Activated CD4-positive, alpha-beta T cell treated with anti-CD3 and anti-CD28 coated beads for 36 hours (primary cell): ENCODE data around the gene NAIF1. TPM values are rescaled to one million over a fixed set of nuclear protein-coding genes. Genes with fewer than 3 reads are reported as not detected.
A peak's percentile ranks its signal among the peaks of the same experiment; 100 is the strongest.

ENCODE experiments used
- ATAC-seq: fragments of 200-7000 bp; cut with Tn5 transposase; one replicate; pipeline ENCODE4 v1.10.0; 2021; ENCODE audit warnings: mild to moderate bottlenecking, moderate library complexity
- CTCF ChIA-PET: fragments of 350-600 bp; sonication (Branson Sonifier 250); formaldehyde crosslinking; loops from one replicate; lab custom pipeline; 2021; ENCODE audit warnings: antibody characterized with exemption; lab: Charles Lee
- POLR2A ChIA-PET: fragments of 350-600 bp; sonication (Branson Sonifier 250); formaldehyde crosslinking; loops from one replicate; lab custom pipeline; 2021; ENCODE audit warnings: antibody characterized with exemption, inconsistent platforms; lab: Charles Lee
- DNase-seq: peaks from one replicate; pipeline ENCODE4 v3.0.0-alpha.2; 2020
- H3K27ac Mint-ChIP-seq: one replicate; pipeline ENCODE4 v1.8.0; 2021; ENCODE audit warnings: mixed read lengths
- H3K27me3 Mint-ChIP-seq: one replicate; pipeline ENCODE4 v1.8.0; 2021; ENCODE audit warnings: mixed read lengths
- H3K36me3 Mint-ChIP-seq: one replicate; pipeline ENCODE4 v1.8.0; 2021; ENCODE audit warnings: low read depth, mixed read lengths
- H3K4me1 Mint-ChIP-seq: one replicate; pipeline ENCODE4 v1.8.0; 2021; ENCODE audit warnings: mixed read lengths
- H3K4me3 Mint-ChIP-seq: one replicate; pipeline ENCODE4 v1.8.0; 2021; ENCODE audit warnings: mild to moderate bottlenecking, moderate library complexity, mixed read lengths
- H3K9me3 Mint-ChIP-seq: one replicate; pipeline ENCODE4 v1.8.0; 2021; ENCODE audit warnings: low read depth, mixed read lengths
- intact Hi-C, 2 experiments: fragments of 100-400 bp; cut with DNase I in 1 of 2; cut with micrococcal nuclease in 1 of 2; formaldehyde crosslinking; loops; one replicate each; pipeline versions ENCODE4 v1.14.2 to v1.15.1; 2022 to 2024; cut with DNase I, micrococcal nuclease
- total RNA-seq, 2 experiments: library from RNA; stranded (reverse); gene quantifications; one replicate each; pipeline ENCODE4 v1.2.3, GENCODE V29; 2021

NAIF1 gene
- total RNA-seq, 2 experiments from 2014 or later, result 11.3 to 13.7 TPM

DNA sequence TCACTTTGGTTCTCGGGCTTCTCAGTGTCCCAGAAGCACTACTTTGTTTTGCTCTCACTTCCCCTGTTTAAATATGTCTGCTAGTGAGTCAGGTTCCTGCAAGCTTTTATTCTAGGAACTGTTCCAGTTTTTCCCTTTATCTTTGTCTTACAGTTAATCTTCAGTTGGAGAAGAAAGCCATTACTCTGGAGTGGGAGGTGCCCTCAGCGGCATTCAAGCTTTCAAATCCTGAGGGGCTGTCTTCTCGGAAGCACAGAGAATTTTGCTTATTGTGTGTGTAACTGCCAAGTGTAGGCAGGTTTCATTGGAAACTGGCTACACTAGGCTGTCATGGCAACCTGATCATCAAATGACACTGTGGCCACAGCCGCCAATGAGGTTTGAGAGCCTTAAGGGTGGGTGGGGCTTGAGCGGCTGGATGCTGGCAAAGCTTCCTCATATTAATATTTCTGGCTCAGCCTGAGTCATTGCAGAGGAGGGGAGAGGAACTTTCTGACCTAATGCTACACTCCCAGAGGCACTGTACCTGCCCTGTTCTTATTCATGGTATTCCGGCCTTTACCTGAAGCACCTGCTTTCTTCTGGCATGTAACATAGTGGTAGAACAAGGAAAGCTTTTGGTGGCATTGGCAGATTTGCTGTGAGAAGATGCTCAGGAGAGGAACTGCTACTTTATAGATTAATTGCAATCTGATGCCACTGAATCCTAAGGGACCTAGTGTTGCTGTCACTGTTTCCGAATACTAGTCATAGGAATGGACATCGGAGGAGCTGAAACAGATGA lies 27.2 kb upstream of the NAIF1 start:
- peak overlapping the region; percentile 61 for H3K4me3 Mint-ChIP-seq
- peak overlapping the region; percentile 97 for H3K27ac Mint-ChIP-seq
- H3K9me3 Mint-ChIP-seq, result no peaks in the 10 kb centered on the region
- no peaks in the 10 kb centered on the region for H3K27me3 Mint-ChIP-seq
- intact Hi-C loops, result loop anchor here (1.0 to 5.0 kb wide), 7 partner anchors 22 to 152 kb away; partner anchors contain the start of gene NAIF1 (in 1 of the 2)
- DNase-seq (peak; percentile 93), ATAC-seq (peak; percentile 94)
- peaks cover 9% of the 10 kb centered on the region for H3K36me3 Mint-ChIP-seq
- POLR2A ChIA-PET, result interaction anchor here (1.0 to 1.2 kb wide), 2 partner anchors 22 to 26 kb away, joined by 5 to 10 read pairs; partner anchors contain the start of genes NAIF1 and SLC25A25
- CTCF ChIA-PET, result interaction anchor here (0.6 to 3.2 kb wide), 14 partner anchors 11 to 554 kb away, joined by 3 to 20 read pairs (median 3); partner anchors contain the start of gene NAIF1
- H3K4me1 Mint-ChIP-seq, result peaks cover 84% of the 10 kb centered on the region

DNA sequence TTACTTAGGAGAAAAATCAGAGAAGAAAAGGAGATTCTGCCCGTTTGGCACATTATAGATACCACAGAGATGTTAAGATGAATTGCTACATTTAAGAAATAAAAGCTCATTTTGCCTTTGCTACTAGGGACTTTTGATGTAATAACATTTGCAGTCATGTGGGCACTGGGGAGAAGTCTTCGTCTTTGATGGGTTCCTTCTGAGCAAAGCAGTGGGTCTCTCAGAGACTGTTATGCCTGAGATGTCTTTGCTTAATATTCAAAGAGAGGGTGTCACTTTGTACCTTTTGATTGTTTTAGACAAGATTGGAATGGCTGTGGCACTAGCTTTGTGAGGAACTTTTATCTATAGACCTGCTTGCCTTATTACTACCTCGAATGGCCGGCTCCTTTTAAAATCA lies 25.9 kb upstream of the NAIF1 start:
- ChIA-PET CTCF (interaction anchor here (0.7 to 3.2 kb wide), 16 partner anchors 9 to 163 kb away, joined by 3 to 20 read pairs (median 4); partner anchors contain the start of genes EEIG1, NAIF1 and PIP5KL1), POLR2A (no interaction called here)
- intact Hi-C loops, result loop anchor here in 1 of 2 experiments (5.0 kb wide), 2 partner anchors 136 to 151 kb away; no protein-coding TSS in a partner anchor
- H3K27me3 Mint-ChIP-seq, result no peaks in the 10 kb centered on the region
- H3K36me3 Mint-ChIP-seq, result peaks cover 9% of the 10 kb centered on the region
- DNase-seq (no peak), ATAC-seq (no peak)
- H3K27ac Mint-ChIP-seq, result peak overlapping the region; percentile 97
- H3K4me1 Mint-ChIP-seq, result peaks cover 80% of the 10 kb centered on the region
- H3K9me3 Mint-ChIP-seq, result no peaks in the 10 kb centered on the region
- H3K4me3 Mint-ChIP-seq, result peak overlapping the region; percentile 61

DNA sequence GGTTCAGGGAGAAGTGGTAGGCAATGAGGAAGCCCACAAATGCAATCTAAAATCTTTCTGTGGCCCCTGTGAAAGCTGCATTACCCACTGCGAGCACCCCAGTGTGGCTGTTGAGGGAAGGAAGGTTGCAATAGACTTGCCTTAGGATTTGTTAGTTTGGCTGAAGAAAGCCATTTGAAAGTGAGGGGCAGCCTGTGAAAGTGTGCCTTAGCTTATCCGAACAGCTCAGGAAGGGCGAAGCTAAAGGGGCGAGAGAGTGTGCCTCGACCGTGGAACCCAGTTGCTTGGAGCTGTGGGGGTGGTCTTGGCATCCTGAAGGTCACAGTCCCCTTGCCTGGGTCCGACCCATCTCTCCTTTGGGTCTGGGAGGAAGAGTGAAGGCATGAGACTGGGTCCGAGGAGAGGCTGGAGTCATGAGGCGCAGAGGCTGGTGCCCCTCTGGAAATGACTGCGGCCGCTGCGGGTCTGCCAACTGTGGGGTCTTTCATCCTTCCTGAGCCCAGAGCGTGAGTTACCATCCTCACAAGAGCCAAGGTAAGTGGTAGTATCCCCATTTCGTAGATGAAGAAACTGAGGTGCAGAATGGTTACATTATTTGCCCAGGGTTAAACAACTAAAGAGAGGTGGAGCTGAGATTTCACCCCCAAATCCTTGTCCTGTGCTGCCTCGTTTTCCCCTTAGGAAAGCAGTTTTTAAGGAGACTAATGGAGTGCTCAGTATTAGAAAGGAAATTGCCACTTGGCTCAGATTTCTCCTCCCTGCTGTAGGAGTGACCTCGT lies 25.3 kb upstream of the NAIF1 start:
- H3K4me3 Mint-ChIP-seq, result no peak overlapping the region
- peaks cover 80% of the 10 kb centered on the region for H3K4me1 Mint-ChIP-seq

DNA sequence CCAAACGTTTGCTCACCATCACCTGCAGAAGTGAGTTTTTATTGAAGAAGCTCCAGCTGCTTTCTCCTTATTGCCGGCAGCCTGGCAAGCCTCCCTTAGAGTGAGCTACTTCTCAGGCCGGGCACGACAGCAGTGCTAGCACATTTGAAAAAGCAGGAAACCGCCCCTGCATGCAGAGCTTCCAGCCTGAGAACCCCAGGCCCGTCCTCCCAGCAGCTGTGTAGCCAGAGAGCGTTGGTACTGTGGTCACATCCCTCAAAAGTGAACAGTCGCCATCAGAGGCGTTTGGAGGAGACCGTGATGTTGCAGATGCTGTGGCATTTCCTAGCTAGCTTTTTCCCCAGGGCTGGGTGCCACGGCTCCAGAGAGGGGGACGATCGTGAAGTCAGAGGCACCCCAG lies 24.5 kb upstream of the NAIF1 start:
- CTCF ChIA-PET, result interaction anchor here (0.8 to 2.7 kb wide), 6 partner anchors 10 to 161 kb away, joined by 3 to 14 read pairs (median 4); partner anchors contain the start of gene PIP5KL1
- Mint-ChIP-seq H3K9me3 (no peaks in the 10 kb centered on the region), H3K27me3 (no peaks in the 10 kb centered on the region), H3K4me3 (no peak overlapping the region), H3K4me1 (peaks cover 74% of the 10 kb centered on the region), H3K27ac (peak overlapping the region; percentile 97), H3K36me3 (peaks cover 15% of the 10 kb centered on the region)
- no peak for ATAC-seq
- intact Hi-C loops, result loop anchor here in 1 of 2 experiments (5.0 kb wide), 2 partner anchors 134 to 149 kb away; no protein-coding TSS in a partner anchor
- DNase-seq, result no peak
- POLR2A ChIA-PET, result interaction anchor here (0.5 to 1.1 kb wide), 5 partner anchors 9 to 320 kb away, joined by 3 to 12 read pairs (median 3); no protein-coding TSS in a partner anchor

More for the DNA sequence above, 25.3 kb upstream of the NAIF1 start:
- intact Hi-C loops, result loop anchor here in 1 of 2 experiments (5.0 kb wide), 2 partner anchors 135 to 150 kb away; no protein-coding TSS in a partner anchor
- Mint-ChIP-seq H3K27ac (peak overlapping the region; percentile 97), H3K27me3 (no peaks in the 10 kb centered on the region), H3K36me3 (peaks cover 14% of the 10 kb centered on the region), H3K9me3 (no peaks in the 10 kb centered on the region)
- DNase-seq (no peak), ATAC-seq (no peak)
- CTCF ChIA-PET, result interaction anchor here (1.0 to 3.2 kb wide), 15 partner anchors 10 to 162 kb away, joined by 3 to 20 read pairs (median 4); partner anchors contain the start of genes EEIG1, NAIF1 and PIP5KL1
- POLR2A ChIA-PET, result interaction anchor here (1.1 kb wide), 1 partner anchor 8 kb away, joined by 3 read pairs; no protein-coding TSS in a partner anchor

DNA sequence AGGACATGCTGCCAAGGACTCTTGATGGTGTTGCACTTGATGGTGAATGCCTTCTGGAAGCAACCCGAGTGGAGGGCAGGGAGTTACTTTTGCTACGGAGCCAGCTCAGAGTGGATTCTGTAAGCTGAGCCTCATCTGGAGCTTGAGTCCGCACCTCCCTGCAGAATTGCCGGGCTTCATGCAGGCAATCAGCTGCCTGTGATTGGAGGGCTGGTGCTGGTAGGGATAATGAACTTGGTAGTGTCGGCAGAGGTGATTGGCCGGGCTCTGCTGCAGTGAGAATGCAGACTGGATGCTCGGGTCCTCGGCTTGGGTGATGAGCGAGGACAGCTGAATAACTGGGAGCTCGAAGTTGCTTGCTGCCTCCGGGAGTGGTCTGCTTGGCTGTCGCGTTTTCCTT lies 24.0 kb upstream of the NAIF1 start:
- Mint-ChIP-seq H3K27me3 (no peaks in the 10 kb centered on the region), H3K36me3 (peaks cover 15% of the 10 kb centered on the region), H3K9me3 (no peaks in the 10 kb centered on the region), H3K4me1 (peaks cover 71% of the 10 kb centered on the region), H3K27ac (no peak overlapping the region), H3K4me3 (no peak overlapping the region)
- ChIA-PET CTCF (interaction anchor here (0.8 to 2.7 kb wide), 4 partner anchors 9 to 149 kb away, joined by 3 to 14 read pairs (median 4); no protein-coding TSS in a partner anchor), POLR2A (interaction anchor here (0.5 to 1.1 kb wide), 5 partner anchors 9 to 320 kb away, joined by 3 to 12 read pairs (median 3); no protein-coding TSS in a partner anchor)
- ATAC-seq (no peak), DNase-seq (no peak)
- intact Hi-C loops, result loop anchor here in 1 of 2 experiments (5.0 kb wide), 2 partner anchors 134 to 149 kb away; no protein-coding TSS in a partner anchor

DNA sequence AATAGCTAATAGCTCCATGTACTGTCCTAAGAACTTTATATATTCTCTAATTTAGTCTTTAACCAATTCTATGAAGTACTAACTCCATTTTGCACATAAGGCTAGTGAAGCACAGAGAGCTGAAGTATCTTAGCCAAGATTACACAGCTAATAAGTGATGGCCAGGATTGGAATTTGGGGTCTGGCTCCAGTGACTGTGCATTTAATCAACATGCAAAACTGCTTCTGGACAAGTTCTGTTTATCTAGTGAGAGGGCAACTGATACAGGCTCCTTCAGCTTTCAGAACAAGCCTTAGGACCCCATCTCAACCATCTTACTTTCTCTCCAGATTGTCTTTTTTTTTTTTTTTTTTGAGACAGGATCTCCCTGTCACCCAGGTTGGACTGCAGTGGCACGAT lies 22.2 kb upstream of the NAIF1 start:
- no peaks in the 10 kb centered on the region for H3K27me3 Mint-ChIP-seq
- ATAC-seq, result no peak
- ChIA-PET CTCF (interaction anchor here (0.6 to 1.3 kb wide), 8 partner anchors 10 to 1472 kb away, joined by 3 to 5 read pairs (median 3); no protein-coding TSS in a partner anchor), POLR2A (no interaction called here)
- intact Hi-C loops, result no loop called here
- no peaks in the 10 kb centered on the region for H3K9me3 Mint-ChIP-seq
- H3K27ac Mint-ChIP-seq, result no peak overlapping the region
- DNase-seq, result no peak
- H3K4me1 Mint-ChIP-seq, result peaks cover 58% of the 10 kb centered on the region
- H3K36me3 Mint-ChIP-seq, result peaks cover 15% of the 10 kb centered on the region
- no peak overlapping the region for H3K4me3 Mint-ChIP-seq

DNA sequence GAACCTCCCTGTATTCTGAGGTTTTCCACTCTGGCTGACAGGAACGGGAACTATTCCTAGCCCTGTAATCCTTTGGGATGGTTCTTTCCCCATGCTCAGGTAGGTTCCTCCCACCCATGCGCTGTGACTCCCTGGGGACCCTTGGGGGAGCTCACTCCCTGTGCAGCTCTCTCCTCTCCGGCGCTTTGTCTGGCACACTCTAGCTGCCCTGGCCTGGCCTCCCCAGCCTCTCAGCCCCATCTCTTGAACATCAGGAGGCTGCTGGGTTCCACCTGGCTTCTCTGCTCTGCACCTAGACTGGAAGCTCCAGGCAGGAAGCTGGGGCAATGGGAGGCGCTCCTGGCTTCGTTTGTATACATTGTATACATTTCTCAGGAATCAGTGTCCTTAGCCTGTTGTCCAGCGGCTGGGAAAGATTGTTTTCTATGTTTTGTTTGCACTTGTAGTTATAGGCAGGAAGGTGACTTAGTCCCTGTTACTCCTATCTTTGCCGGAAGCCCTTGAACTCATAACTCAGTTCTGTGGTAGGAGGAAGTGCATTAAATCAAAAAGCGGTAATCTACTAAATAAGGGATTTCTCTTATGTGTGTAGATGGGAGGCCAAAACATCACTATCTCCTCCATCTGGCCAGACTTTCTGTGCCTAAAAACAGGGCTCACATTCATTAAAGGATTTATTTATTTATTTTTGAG lies 21.3 kb upstream of the NAIF1 start:
- POLR2A ChIA-PET, result no interaction called here
- Mint-ChIP-seq H3K9me3 (no peaks in the 10 kb centered on the region), H3K27me3 (no peaks in the 10 kb centered on the region)

DNA sequence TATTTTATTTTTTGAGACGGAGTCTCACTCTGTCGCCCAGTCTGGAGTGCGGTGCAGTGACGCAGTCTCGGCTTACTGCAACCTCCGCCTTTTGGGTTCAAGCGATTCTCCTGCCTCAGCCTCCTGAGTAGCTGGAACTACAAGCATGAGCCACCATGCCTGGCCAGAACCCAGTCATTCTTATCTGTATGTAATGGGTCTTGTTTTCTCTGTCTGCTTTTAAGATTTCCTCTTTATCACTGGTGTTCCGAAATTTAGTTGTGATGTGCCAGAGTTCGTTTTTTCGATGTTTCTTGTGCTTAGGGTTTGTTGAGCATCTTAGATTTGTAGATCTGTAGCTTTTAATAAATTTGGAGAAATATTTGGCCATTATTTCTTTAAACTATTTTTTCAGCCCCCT lies 20.1 kb upstream of the NAIF1 start:
- intact Hi-C loops, result no loop called here
- DNase-seq (no peak), ATAC-seq (no peak)
- H3K27ac Mint-ChIP-seq, result no peak overlapping the region
- no peak overlapping the region for H3K4me3 Mint-ChIP-seq
- no peaks in the 10 kb centered on the region for H3K9me3 Mint-ChIP-seq
- peaks cover 19% of the 10 kb centered on the region for H3K36me3 Mint-ChIP-seq
- ChIA-PET CTCF (interaction anchor here (0.6 to 1.7 kb wide), 7 partner anchors 9 to 191 kb away, joined by 3 to 6 read pairs (median 4); no protein-coding TSS in a partner anchor), POLR2A (no interaction called here)
- peaks cover 43% of the 10 kb centered on the region for H3K4me1 Mint-ChIP-seq
- no peaks in the 10 kb centered on the region for H3K27me3 Mint-ChIP-seq

More for the DNA sequence above, 21.3 kb upstream of the NAIF1 start:
- Mint-ChIP-seq H3K4me3 (no peak overlapping the region), H3K36me3 (peaks cover 19% of the 10 kb centered on the region), H3K27ac (peak overlapping the region; percentile 67), H3K4me1 (peaks cover 53% of the 10 kb centered on the region)
- CTCF ChIA-PET, result interaction anchor here (0.9 to 1.7 kb wide), 9 partner anchors 10 to 53 kb away, joined by 3 to 6 read pairs (median 4); no protein-coding TSS in a partner anchor
- DNase-seq, result no peak
- intact Hi-C loops, result no loop called here
- ATAC-seq, result peak; percentile 17

DNA sequence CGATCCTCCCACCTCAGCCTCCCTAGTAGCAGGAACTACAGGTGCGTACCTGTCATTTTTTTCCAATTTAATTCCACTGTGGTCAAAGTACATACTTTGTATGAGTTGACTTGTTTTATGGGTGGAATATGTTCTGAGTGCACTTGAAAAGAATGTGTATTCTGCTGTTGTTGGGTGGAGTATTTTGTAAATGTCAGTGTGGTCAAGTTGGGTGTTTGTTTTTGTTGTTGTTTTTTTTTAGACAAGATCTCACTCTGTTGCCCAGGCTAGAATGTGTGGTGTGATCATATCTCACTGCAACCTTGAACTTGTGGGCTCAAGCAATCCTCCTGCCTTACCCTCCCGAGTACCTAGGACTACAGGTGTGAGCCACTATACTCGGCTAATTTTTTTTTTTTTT lies 18.8 kb upstream of the NAIF1 start:
- ATAC-seq (no peak), DNase-seq (no peak)
- H3K27ac Mint-ChIP-seq, result no peak overlapping the region
- ChIA-PET POLR2A (no interaction called here), CTCF (interaction anchor here (1.3 kb wide), 1 partner anchor 142 kb away, joined by 4 read pairs; no protein-coding TSS in a partner anchor)
- intact Hi-C loops, result no loop called here
- peaks cover 16% of the 10 kb centered on the region for H3K36me3 Mint-ChIP-seq
- H3K4me3 Mint-ChIP-seq, result no peak overlapping the region
- H3K4me1 Mint-ChIP-seq, result peaks cover 44% of the 10 kb centered on the region
- no peaks in the 10 kb centered on the region for H3K27me3 Mint-ChIP-seq
- H3K9me3 Mint-ChIP-seq, result no peaks in the 10 kb centered on the region

DNA sequence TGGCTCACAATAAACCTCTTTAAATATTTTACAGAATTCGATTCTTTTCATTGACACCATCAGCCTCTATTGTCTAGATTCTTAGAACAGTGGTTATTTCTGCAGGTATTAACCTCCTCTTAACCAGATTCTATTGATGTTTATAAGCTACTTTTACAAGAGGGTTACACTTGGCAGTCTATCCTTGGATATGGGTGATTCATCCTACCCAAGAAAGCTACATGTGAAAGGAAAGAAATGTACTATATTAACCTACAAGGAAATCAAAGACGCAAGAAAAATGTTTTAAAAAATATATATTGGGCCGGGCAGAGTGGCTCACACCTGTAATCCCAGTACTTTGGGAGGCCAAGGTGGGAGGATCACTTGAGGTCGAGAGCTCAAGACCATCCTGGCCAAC lies 17.6 kb upstream of the NAIF1 start:
- Mint-ChIP-seq H3K27me3 (no peaks in the 10 kb centered on the region), H3K9me3 (no peaks in the 10 kb centered on the region), H3K27ac (no peak overlapping the region), H3K36me3 (peaks cover 16% of the 10 kb centered on the region), H3K4me3 (no peak overlapping the region), H3K4me1 (peaks cover 42% of the 10 kb centered on the region)
- no peak for ATAC-seq
- CTCF ChIA-PET, result interaction anchor here (0.6 to 1.3 kb wide), 6 partner anchors 12 to 228 kb away, joined by 3 to 5 read pairs (median 3); no protein-coding TSS in a partner anchor
- POLR2A ChIA-PET, result no interaction called here
- DNase-seq, result no peak
- intact Hi-C loops, result no loop called here
